ENCODE data around the gene HIKESHI.

Gene HIKESHI, protein sequence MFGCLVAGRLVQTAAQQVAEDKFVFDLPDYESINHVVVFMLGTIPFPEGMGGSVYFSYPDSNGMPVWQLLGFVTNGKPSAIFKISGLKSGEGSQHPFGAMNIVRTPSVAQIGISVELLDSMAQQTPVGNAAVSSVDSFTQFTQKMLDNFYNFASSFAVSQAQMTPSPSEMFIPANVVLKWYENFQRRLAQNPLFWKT

GRCh38 chr11:86302092-86302793 lies at the start of gene HIKESHI:
TSS of gene HIKESHI (plus strand) at chr11:86302240. CDS start at chr11:86302449, 209 bp downstream.
- DNase-seq (ENCODE audit: low spot score): peak; percentile 93

- DNase-seq (ENCODE audit: low spot score): no peak
Observed at GRCh38 chr11:86255896-86256295, 46.1 kb upstream of the HIKESHI start.

DNA sequence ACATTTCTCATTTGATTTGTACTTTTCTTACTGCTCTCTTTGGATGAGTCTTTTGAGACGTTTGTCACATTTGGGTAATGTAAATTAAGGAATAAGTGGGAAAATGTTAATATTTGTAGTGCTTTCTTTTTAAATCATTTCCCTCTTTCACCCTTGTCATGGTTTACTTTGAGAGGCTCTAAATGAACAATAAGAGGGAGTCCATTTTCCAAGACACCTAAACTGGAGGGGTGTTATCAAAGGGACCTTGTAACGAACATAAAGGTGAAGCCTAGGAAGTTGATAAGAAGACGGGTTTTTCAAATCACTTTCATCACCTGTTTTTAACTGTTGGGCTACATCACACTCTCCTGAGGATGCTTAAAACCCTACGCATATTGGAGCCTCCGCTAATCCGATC lies 45.4 kb upstream of the HIKESHI start:
- DNase-seq (ENCODE audit: low spot score): no peak

DNA sequence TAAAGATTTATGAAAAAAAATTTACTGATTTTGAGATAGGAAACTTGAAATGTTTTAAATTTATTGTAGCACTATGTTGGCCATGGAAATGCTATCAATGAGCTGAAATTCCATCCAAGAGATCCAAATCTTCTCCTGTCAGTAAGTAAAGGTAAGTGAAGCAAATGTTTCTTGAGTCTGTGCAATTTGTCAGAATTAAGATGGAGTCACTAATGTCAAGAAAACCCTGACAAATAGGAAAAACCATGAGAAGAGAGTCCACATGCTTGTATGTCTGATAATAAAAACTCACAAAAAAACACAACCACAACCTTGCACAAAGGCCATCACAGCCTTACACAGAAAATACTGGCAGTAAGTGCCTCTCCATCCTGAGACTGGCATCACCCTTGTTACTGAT lies 44.6 kb upstream of the HIKESHI start:
- DNase-seq (ENCODE audit: low spot score): no peak

- no peak for DNase-seq (ENCODE audit: low spot score)
Observed at GRCh38 chr11:86259730-86260129, 42.3 kb upstream of the HIKESHI start.

DNA sequence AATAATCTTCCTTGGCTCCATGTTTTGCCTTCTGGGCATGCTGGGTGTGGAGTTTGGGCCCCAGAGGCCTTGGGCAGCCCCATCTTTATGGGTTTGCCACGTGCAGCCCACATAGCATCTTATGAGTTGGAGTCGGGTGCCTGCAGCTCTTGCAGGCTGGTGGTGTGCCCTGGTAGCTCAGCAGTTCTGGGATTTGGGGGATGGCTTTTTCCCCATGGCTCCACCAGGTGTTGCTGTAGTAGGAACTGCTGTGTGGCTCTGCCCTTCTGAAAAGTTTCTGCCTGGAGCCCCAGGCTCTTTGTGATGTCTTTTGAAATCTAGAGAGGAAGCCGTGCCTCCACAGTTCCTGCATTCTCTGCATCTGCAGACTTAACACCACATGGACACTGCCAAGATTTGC lies 40.7 kb upstream of the HIKESHI start:
- DNase-seq (ENCODE audit: low spot score): no peak

DNA sequence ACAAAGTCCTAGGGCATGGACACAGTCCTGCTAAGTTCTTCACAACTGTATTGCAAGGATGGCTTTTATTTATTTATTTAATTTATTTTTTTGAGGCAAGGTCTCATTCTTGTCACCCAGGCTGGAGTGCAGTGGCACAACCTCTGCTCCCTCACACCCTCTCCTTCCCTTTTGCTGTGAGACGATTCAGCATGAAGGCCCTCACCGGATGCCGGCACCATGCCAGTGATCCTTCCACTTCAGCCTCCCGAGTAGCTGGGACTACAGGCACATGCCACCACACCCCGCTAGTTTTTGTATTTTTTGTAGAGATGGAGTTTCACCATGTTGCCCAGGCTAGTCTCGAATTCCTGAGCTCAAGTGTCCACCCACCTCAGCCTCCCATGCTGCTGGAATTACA lies 39.7 kb upstream of the HIKESHI start:
- DNase-seq (ENCODE audit: low spot score): no peak

- DNase-seq (ENCODE audit: low spot score): no peak
Observed at GRCh38 chr11:86264649-86265048, 37.4 kb upstream of the HIKESHI start.

GRCh38 chr11:86265194-86265593 lies 36.8 kb upstream of the HIKESHI start:
- no peak for DNase-seq (ENCODE audit: low spot score)

DNA sequence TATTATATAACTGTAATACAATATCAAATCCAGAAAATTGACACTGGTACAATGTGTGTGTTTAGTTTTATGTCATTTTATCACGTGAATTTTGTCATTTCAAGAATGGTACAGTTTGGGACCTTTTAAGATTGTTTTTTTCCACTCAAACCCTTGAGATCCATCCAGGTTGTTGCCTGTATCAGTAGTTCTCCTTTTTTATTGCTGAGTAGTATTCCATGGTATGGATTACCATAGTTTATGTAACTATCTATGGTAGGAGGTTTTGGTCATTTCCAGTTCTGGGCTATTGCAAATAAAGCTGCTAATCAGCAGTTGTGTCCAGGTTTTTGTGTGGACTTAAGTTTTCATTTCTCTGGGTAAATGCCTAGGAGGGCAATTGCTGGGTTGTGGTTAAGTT lies 32.4 kb upstream of the HIKESHI start:
- DNase-seq (ENCODE audit: low spot score): no peak

DNA sequence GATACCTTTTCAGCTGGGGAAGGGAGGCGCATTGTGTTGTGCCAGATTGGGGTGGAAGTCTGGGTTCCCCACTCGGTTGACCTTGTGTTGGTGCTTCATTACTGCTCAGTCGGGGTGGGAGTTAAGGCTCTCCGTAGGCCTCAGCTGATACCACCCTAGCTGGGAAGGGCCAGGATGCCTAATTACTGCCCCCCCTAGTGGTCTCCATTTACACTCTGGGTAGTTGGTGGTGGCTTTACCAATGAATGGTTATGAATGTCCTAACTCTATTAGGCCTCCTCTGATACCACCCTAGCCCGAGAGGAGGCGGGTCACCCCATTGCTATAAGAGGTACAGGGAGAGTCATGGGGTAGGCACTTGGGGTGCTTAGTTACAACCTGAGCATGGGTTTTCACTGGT lies 27.5 kb upstream of the HIKESHI start:
- DNase-seq (ENCODE audit: low spot score): no peak

DNA sequence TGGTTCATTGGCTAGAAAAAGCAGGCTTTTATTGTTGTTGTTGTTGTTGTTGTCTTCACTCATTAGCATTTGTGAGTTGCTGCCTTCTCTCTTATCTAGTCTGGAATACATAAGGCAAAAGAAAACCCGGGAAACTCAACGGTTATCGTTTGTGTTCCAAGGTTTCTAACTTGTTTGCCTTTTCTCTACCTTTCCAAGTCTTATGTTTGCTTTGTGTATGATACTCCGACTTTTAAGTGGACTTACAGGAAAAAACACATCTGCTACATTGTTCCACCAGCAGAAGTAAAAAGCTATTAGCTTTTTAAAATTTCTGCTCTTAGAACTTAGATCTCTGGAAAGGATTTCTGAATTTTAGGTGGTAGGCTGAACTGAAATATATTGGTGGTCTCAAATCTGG lies 27.0 kb upstream of the HIKESHI start:
- DNase-seq (ENCODE audit: low spot score): no peak

DNA sequence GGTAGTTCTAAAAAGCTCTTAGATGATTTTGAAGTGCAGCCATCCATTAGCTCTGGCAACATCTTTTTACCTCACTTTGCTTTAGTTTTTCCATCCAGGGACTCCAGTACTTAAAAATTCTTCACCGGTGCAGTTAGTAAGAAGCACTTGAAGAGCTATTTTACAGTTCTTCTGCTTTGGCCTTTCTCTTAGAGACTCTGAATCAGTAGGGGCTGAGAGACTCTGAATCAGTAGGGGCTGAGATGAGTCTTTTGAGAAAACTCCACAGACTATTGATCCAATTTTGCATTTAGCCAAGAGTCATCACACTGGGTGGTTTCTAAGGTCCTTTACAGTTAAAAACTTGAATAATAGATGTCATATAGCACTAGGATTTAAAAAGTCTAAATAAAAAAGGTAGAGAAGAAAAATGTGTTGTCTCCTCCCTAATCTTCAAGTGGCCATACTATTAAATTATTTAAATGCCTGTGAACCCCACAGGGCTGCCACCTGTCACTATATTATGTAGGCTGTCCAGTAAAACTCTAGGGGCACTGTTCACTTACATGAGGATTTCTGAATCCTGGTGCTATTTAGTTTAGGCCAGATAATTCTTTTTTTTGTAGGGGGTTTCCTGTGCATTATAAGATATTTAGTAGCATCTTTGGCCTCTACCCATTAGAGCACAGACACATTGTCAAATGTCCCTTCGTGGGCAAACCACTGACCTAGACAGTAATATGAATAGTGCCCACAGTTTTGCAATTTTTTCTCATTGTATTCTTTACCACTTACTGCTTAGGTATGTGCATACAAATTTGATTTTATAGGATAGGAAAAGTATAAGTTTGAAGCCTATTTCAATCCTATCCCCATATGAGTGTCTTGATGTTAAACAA lies 26.3 kb upstream of the HIKESHI start:
- no peak for DNase-seq (ENCODE audit: low spot score)

- no peak for DNase-seq (ENCODE audit: low spot score)
Observed at GRCh38 chr11:86277741-86278140, 24.3 kb upstream of the HIKESHI start.

DNA sequence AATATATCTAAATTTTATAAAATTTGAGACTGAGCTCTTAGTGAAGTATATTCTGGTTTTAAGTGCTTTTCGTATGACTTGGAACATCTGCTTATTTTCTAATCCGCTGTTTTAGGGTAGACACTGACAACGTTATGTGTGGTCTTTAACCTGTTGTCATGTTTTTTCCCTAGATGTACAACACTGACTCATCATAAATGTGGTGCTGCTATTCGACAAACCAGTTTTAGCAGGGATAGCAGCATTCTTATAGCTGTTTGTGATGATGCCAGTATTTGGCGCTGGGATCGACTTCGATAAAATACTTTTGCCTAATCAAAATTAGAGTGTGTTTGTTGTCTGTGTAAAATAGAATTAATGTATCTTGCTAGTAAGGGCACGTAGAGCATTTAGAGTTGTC lies 23.8 kb upstream of the HIKESHI start:
- no peak for DNase-seq (ENCODE audit: low spot score)

DNA sequence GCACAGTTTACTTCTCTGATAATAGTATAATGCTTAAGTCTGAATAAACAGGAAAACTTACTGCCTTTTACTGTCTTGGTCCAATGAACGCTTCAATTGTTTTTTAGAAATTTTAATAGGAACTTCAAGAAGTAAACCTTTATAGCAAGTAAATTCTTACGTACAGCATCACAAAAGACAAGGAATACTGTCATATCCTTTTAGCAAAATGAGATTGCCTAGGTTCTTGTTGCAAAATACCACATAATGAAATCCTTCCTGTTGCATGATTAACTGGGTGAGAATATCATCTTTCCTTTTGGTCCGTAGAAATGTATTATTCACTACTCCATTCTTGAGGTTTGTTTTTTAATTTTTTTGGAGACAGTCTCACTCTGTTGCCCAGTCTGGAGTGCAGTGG lies 22.3 kb upstream of the HIKESHI start:
- no peak for DNase-seq (ENCODE audit: low spot score)

DNA sequence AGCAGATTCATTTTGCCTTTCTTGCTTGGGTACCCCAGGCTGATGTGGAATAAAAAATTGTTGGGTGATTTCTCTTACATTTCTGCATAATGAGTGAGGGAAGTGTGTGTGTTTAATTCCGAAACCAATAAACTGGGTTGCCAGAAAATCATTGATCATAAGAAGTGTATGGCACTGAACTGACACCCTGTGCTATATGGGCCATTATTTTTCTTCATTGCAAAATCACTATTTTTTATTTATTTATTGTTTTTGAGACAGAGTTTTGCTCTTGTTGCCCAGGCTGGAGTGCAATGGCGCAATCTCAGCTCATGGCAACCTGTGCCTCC lies 14.6 kb upstream of the HIKESHI start:
- DNase-seq (ENCODE audit: low spot score): no peak

DNA sequence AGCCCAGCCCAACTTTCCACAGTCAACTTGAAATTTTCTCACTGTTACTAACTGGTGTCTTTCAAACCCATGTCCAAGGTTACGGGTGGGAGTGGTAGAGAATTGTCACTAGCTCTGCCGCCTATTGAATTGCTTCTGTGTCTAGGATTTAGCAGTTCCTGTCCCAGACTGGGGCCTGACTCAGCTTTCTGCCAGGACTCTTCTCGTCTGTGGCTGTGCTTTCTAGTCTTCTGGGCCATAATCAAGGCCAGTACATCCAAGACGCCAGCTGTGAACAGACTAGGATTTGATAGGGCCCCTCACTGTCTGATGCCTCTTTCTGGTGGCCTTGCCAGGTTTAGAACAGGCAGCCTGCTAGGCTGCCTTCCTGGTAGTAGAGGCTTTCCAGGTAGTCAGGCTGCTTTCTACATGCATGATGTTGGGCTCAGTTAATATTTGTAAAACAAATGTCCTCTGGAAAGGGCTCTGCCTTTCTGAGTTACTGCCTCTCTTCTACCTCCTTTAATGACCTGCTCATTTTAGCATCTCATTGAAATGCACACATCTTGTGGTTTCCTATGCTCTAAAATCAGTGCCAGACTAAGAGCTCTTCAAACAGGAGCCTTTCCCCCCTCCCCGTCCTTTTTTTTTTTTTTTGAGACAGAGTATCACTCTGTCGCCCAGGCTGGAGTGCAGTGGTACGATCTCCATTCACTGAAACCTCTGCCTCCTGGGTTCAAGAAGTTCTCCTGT lies 13.1 kb upstream of the HIKESHI start:
- DNase-seq (ENCODE audit: low spot score): peak; percentile 13

DNA sequence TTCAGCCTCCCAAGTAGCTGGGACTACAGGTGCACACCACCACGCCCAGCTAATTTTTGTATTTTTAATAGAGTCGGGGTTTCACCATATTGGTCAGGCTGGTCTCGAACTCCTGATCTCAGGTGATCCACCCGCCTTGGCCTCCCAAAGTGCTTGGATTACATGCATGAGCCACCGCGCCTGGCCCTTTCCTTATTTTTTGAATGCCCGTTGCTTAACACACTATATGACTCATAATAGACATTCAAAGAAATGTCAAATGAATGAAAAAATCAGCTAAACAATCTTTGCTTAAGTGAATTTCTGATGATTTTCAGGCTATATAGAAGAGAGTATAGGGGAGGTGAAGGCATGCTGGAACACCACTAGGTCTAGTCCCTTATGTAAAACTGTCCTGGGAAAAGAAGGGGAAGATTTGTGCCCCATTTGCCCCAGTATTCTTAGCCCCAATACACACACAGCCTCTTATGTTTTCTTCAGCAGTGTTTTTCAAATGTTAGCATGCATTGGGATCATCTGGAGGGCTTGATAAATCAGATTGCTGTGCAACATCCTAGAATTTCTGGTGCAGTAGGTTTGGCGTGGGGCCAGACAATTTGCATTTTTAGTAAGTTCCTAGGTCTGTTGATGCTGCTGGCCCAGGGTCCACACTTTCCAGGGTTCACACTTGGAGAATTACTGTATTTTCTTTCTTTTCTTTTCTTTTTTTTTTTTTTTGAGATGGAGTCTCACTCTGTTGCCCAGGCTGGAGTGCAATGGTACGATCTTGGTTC lies 12.3 kb upstream of the HIKESHI start:
- DNase-seq (ENCODE audit: low spot score): peak; percentile 17

GRCh38 chr11:86291466-86292262 lies 10.4 kb upstream of the HIKESHI start:
- peak; percentile 78 for DNase-seq (ENCODE audit: low spot score)
